Measurements from ENCODE around the gene EFCAB7.

GRCh38 chr1:63599799-63600198 is 76.5 kb downstream of the EFCAB7 start:
- no peak for TF ChIP-seq CTCF (IDR thresholded peaks at IDR 0.05 in 8 of 11, conservative IDR thresholded peaks at IDR 0.05 in 3 of 11)
- no peak for TF ChIP-seq POLR2A (IDR thresholded peaks at IDR 0.05)
